ENCODE data around the gene CYTH1.

GRCh38 chr17:78673395-78673794 is 108.7 kb downstream of the CYTH1 start:
- TF ChIP-seq MAX (IDR thresholded peaks at IDR 0.05): no peak
- no peak for TF ChIP-seq CTCF (IDR thresholded peaks at IDR 0.05; ENCODE audit: low read depth, low read length, missing input control)
